ENCODE data around the gene ADAM19. TPM values are rescaled to one million over a fixed set of nuclear protein-coding genes. Genes with fewer than 3 reads are reported as not detected.

ADAM19 gene
- total and polyA plus RNA-seq, 2 experiments from 2014 or later, result 9.1 to 13.2 TPM

GRCh38 chr5:157599565-157599964, 24.0 kb upstream of the ADAM19 start (continued):
- TF ChIP-seq REST (IDR thresholded peaks at IDR 0.05; ENCODE audit: unreplicated experiment) (no peak), POLR2AphosphoS5 (IDR thresholded peaks at IDR 0.05; ENCODE audit: low read depth) (no peak), EZH2 (IDR thresholded peaks at IDR 0.05; ENCODE audit: low read depth, unreplicated experiment) (no peak), ZNF331 (CRISPR knock-in tag; IDR thresholded peaks at IDR 0.05; ENCODE audit: low read depth) (no peak), NANOG (IDR thresholded peaks at IDR 0.05; ENCODE audit: borderline replicate concordance) (no peak), JUNB (IDR thresholded peaks at IDR 0.05; ENCODE audit: unreplicated experiment) (no peak), EZH2phosphoT487 (IDR thresholded peaks at IDR 0.05; ENCODE audit: unreplicated experiment) (no peak), CREB1 (CRISPR knock-in tag; IDR thresholded peaks at IDR 0.05; ENCODE audit: low read depth) (no peak), STAT1 (IDR thresholded peaks at IDR 0.05; ENCODE audit: unreplicated experiment) (no peak), ETS1 (IDR thresholded peaks at IDR 0.05) (no peak), CTCF (conservative IDR thresholded peaks at IDR 0.05; ENCODE audit: low read depth in 2 of 2) (no peak), ZNF114 (CRISPR knock-in tag; IDR thresholded peaks at IDR 0.05) (no peak)

- H3K9me3 Mint-ChIP-seq, result no peaks in the 10 kb centered on the region
- Histone ChIP-seq H3K36me3 (ENCODE audit: insufficient read depth) (no peaks in the 10 kb centered on the region), H3K27ac (ENCODE audit: low read depth) (no peak overlapping the region), H3K4me2 (no peak overlapping the region), H2AFZ (no peak overlapping the region), H3K79me2 (replicated peaks; ENCODE audit: insufficient read depth) (no peaks in the 10 kb centered on the region), H3K4me1 (ENCODE audit: insufficient read depth) (no peaks in the 10 kb centered on the region), H4K20me1 (replicated peaks; ENCODE audit: insufficient read depth) (no peaks in the 10 kb centered on the region), H3K9me2 (ENCODE audit: insufficient read depth) (no peaks in the 10 kb centered on the region), H3F3A (replicated peaks; ENCODE audit: low read depth) (no peaks in the 10 kb centered on the region), H3K27me3 (ENCODE audit: insufficient read depth) (no peaks in the 10 kb centered on the region), H3K4me3 (no peak overlapping the region)
- H3K4me1 Mint-ChIP-seq, result no peaks in the 10 kb centered on the region; the same call in 2 of the 3 replicates
- H3K36me3 Mint-ChIP-seq (ENCODE audit: low read depth), result no peaks in the 10 kb centered on the region
- no peak overlapping the region for H3K27ac Mint-ChIP-seq
- no peak overlapping the region for H3K4me3 Mint-ChIP-seq
- H3K27me3 Mint-ChIP-seq (ENCODE audit: insufficient read depth, low read depth, poor library complexity), result no peaks in the 10 kb centered on the region
- ATAC-seq (no peak), DNase-seq (ENCODE audit: low spot score) (no peak)
- TF ChIP-seq NANOG (IDR thresholded peaks at IDR 0.05; ENCODE audit: borderline replicate concordance) (no peak), EZH2 (IDR thresholded peaks at IDR 0.05; ENCODE audit: low read depth, unreplicated experiment) (no peak), ZNF114 (CRISPR knock-in tag; IDR thresholded peaks at IDR 0.05) (no peak), CTCF (conservative IDR thresholded peaks at IDR 0.05; ENCODE audit: low read depth in 2 of 2) (no peak), STAT1 (IDR thresholded peaks at IDR 0.05; ENCODE audit: unreplicated experiment) (no peak), EZH2phosphoT487 (IDR thresholded peaks at IDR 0.05; ENCODE audit: unreplicated experiment) (no peak)
Measured at GRCh38 chr5:157598350-157598936, 22.9 kb upstream of the ADAM19 start.

Data from GM23338 (cell line).